RWPE1 (cell line): ENCODE measurements around the gene ZFP64.
A peak's percentile ranks its signal among the peaks of the same experiment; 100 is the strongest.

Experiments
- CTCF ChIA-PET: fragments of 350-600 bp; sonication (Branson Sonifier 250); formaldehyde crosslinking; extraction: SDS; loops from one replicate; lab custom pipeline; 2021; lab: Yijun Ruan, JAX
- POLR2A ChIA-PET: fragments of 400-600 bp; formaldehyde crosslinking; extraction: SDS; loops from one replicate; lab custom pipeline; 2020; ENCODE audit warnings: antibody characterized with exemption; ENCODE audit not compliant: low non-redundant PET; lab: Yijun Ruan, JAX
- DNase-seq: peaks from one replicate; pipeline ENCODE4 v3.0.0; 2012; ENCODE audit warnings: low spot score
- H3K27ac ChIP-seq: fragments of 450-650 bp; 2 replicates; pipeline ENCODE4 v1.5.1; 2017
- CTCF ChIP-seq: fragments of 450-650 bp; conservative IDR thresholded peaks from 2 replicates; pipeline ENCODE4 v1.5.1; 2017; ENCODE audit warnings: low read depth, mild to moderate bottlenecking

ZFP64 gene

GRCh38 chr20:52178691-52179090 lies 12.9 kb downstream of the ZFP64 start:
- POLR2A ChIA-PET = interaction anchor here (0.6 kb wide), 1 partner anchor 25 kb away, joined by 3 read pairs; no protein-coding TSS in a partner anchor
- no peak overlapping the region for H3K27ac ChIP-seq
- CTCF ChIA-PET = interaction anchor here (1.5 kb wide), 1 partner anchor 13 kb away, joined by 6 read pairs; the partner anchor contains the start of gene ZFP64
- no peak for TF ChIP-seq CTCF
- no peak for DNase-seq

DNA sequence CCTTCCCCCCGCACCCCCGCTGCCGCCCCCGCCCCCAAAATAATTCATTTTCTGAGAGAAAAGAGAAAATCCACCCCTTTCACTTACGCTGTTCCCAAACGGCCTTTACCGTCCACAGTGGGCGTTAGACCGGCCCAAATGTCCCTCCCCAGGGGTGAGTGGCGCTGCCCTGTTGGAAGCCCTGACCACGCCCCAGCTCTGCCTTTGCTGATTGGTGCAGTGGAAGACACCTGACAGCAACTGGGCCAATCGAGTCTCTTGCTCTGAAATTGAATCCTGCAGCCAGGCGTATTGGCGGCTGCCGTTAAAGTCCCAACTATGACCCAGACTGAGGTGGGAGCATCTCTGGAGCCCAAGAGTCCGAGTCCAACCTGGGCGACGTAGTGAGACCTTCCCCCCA lies 15.7 kb downstream of the ZFP64 start:
- no peak for TF ChIP-seq CTCF
- ChIA-PET POLR2A (no interaction called here), CTCF (no interaction called here)
- H3K27ac ChIP-seq = no peak overlapping the region
- no peak for DNase-seq

GRCh38 chr20:52172392-52173047 lies 19.1 kb downstream of the ZFP64 start:
- TF ChIP-seq CTCF = no peak
- POLR2A ChIA-PET = no interaction called here
- CTCF ChIA-PET = no interaction called here

DNA sequence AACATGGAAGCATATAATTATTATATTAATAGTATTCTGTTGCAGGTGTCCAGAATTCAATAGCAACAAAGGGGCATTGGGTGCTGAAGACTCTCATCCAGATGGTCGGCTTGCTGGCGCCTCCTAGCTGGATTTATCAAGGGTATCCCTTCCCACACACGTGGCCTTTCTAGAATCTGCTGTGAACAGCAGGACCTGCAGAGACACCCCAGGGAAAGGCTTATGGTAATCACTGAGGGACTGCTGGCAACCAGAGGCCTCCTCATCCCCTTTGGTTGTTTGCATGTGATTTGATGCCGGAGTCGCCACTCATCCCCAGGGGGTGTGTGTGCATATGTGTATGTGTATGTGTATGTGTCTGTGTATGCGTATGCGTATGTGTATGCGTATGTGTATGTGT lies 20.6 kb downstream of the ZFP64 start:
- ChIA-PET CTCF (no interaction called here), POLR2A (no interaction called here)
- TF ChIP-seq CTCF = no peak
- DNase-seq = no peak
- H3K27ac ChIP-seq = no peak overlapping the region

More at GRCh38 chr20:52172392-52173047, 19.1 kb downstream of the ZFP64 start:
- no peak overlapping the region for H3K27ac ChIP-seq
- DNase-seq = peak; percentile 34

DNA sequence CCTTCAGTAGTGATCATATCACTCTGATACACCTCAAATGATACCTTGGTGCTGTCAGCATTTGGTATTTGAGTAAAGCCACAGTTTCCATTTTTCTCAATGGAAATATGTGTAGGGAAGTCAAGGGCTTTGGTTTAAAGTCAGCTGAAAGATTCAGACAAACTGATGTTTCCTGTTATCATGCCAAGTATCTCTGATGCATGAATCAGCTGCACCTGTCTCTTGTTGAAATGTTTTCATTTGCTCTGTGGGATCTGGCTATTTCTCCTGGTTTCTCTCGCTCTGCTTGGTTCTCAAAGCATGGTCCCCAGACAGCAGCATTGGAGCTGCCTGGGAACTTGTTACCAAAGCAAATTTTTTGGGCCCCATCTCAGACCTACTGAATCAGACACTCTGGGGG lies 23.5 kb downstream of the ZFP64 start:
- DNase-seq = no peak
- CTCF ChIA-PET = interaction anchor here (0.6 to 0.7 kb wide), 2 partner anchors 23 to 259 kb away, joined by 3 to 9 read pairs; partner anchors contain the start of gene ZFP64
- no peak overlapping the region for H3K27ac ChIP-seq
- TF ChIP-seq CTCF = no peak
- POLR2A ChIA-PET = no interaction called here

- CTCF ChIA-PET = interaction anchor here (0.6 kb wide), 1 partner anchor 24 kb away, joined by 3 read pairs; the partner anchor contains the start of gene ZFP64
- H3K27ac ChIP-seq = no peak overlapping the region
- no peak for DNase-seq
- POLR2A ChIA-PET = no interaction called here
- TF ChIP-seq CTCF = no peak
Measured at GRCh38 chr20:52167232-52167840, 24.2 kb downstream of the ZFP64 start.
